ENCODE results near the gene USP17L5. TPM values are rescaled to one million over a fixed set of nuclear protein-coding genes. Genes with fewer than 3 reads are reported as not detected.
"Not testable (repeated sequence)": the region's sequence is repeated elsewhere in the genome, so short reads cannot be mapped to it uniquely, and the experiment has no call there.

The USP17L5 gene
- total and polyA plus RNA-seq, 3 donors from 2014 or later = not detected

GRCh38 chr4:9381012-9381534, 41.9 kb downstream of the USP17L5 start:
- H3K36me3 ChIP-seq (ENCODE audit: low read depth, missing control alignments); intact Hi-C loops (cut with DNase I; ENCODE audit: low total_unique reads); H3K27ac ChIP-seq; H3K9me3 ChIP-seq; H3K27me3 ChIP-seq; H3K4me1 ChIP-seq: not testable (repeated sequence)
- H3K4me3 ChIP-seq = peak overlapping the region; percentile 47
- 6 to 21% methylated on average over 2 to 29 of the region's 36 CpGs for WGBS, 2 donors
- peak; percentile 41 to 57 (median 55) for TF ChIP-seq CTCF (IDR thresholded peaks at IDR 0.05)
- DNase-seq = peak; percentile 62

GRCh38 chr4:9384126-9384525, 44.9 kb downstream of the USP17L5 start:
- Histone ChIP-seq H3K27ac (no peak overlapping the region), H3K9me3 (no peaks in the 10 kb centered on the region), H3K27me3 (no peaks in the 10 kb centered on the region), H3K4me1 (no peaks in the 10 kb centered on the region), H3K36me3 (ENCODE audit: low read depth, missing control alignments) (no peaks in the 10 kb centered on the region), H3K4me3 (no peak overlapping the region)
- 80 to 81% methylated on average over 1 of the region's 1 CpG for WGBS, 2 donors
- TF ChIP-seq CTCF (IDR thresholded peaks at IDR 0.05) = no peak
- TF ChIP-seq POLR2A (IDR thresholded peaks at IDR 0.05) = no peak
- intact Hi-C loops (cut with DNase I; ENCODE audit: low total_unique reads) = no loop called here
- no peak for DNase-seq

GRCh38 chr4:9389001-9389400, 49.8 kb downstream of the USP17L5 start:
- DNase-seq; H3K36me3 ChIP-seq (ENCODE audit: low read depth, missing control alignments); H3K4me1 ChIP-seq; H3K27me3 ChIP-seq; H3K4me3 ChIP-seq; H3K27ac ChIP-seq; H3K9me3 ChIP-seq; intact Hi-C loops (cut with DNase I; ENCODE audit: low total_unique reads): not testable (repeated sequence)
- WGBS, 2 donors = 49 to 73% methylated on average over 2 of the region's 2 CpGs

Other genes starting within 250 kb of the USP17L5 start
- not detected for gene FAM90A26, start 169.0 kb upstream of the USP17L5 start, total RNA-seq
- not detected for gene FAM90A26, start 169.0 kb upstream of the USP17L5 start, polyA plus RNA-seq (ENCODE audit: insufficient read depth, low read depth, low replicate concordance)
- gene USP17L10, start 128.7 kb upstream of the USP17L5 start, total RNA-seq = not detected
- gene USP17L10, start 128.7 kb upstream of the USP17L5 start, polyA plus RNA-seq (ENCODE audit: insufficient read depth, low read depth, low replicate concordance) = not detected
- not detected for gene USP17L11, start 124.0 kb upstream of the USP17L5 start, total RNA-seq
- not detected for gene USP17L11, start 124.0 kb upstream of the USP17L5 start, polyA plus RNA-seq (ENCODE audit: insufficient read depth, low read depth, low replicate concordance)
- not detected for gene USP17L12, start 119.3 kb upstream of the USP17L5 start, total RNA-seq
- not detected for gene USP17L12, start 119.3 kb upstream of the USP17L5 start, polyA plus RNA-seq (ENCODE audit: insufficient read depth, low read depth, low replicate concordance)
- gene USP17L13, start 114.5 kb upstream of the USP17L5 start, total RNA-seq = not detected
- not detected for gene USP17L13, start 114.5 kb upstream of the USP17L5 start, polyA plus RNA-seq (ENCODE audit: insufficient read depth, low read depth, low replicate concordance)
- not detected for gene USP17L15, start 105.0 kb upstream of the USP17L5 start, total RNA-seq
- not detected for gene USP17L15, start 105.0 kb upstream of the USP17L5 start, polyA plus RNA-seq (ENCODE audit: insufficient read depth, low read depth, low replicate concordance)
- not detected for gene USP17L17, start 95.5 kb upstream of the USP17L5 start, total RNA-seq
- gene USP17L17, start 95.5 kb upstream of the USP17L5 start, polyA plus RNA-seq (ENCODE audit: insufficient read depth, low read depth, low replicate concordance) = not detected
- gene USP17L18, start 90.8 kb upstream of the USP17L5 start, total RNA-seq = not detected
- gene USP17L18, start 90.8 kb upstream of the USP17L5 start, polyA plus RNA-seq (ENCODE audit: insufficient read depth, low read depth, low replicate concordance) = not detected
- not detected for gene USP17L19, start 86.0 kb upstream of the USP17L5 start, total RNA-seq
- gene USP17L19, start 86.0 kb upstream of the USP17L5 start, polyA plus RNA-seq (ENCODE audit: insufficient read depth, low read depth, low replicate concordance) = not detected
- not detected for gene USP17L20, start 81.3 kb upstream of the USP17L5 start, total RNA-seq
- gene USP17L20, start 81.3 kb upstream of the USP17L5 start, polyA plus RNA-seq (ENCODE audit: insufficient read depth, low read depth, low replicate concordance) = not detected
- gene USP17L21, start 76.5 kb upstream of the USP17L5 start, total RNA-seq = not detected
- not detected for gene USP17L21, start 76.5 kb upstream of the USP17L5 start, polyA plus RNA-seq (ENCODE audit: insufficient read depth, low read depth, low replicate concordance)
- gene USP17L22, start 71.8 kb upstream of the USP17L5 start, total RNA-seq = not detected
- not detected for gene USP17L22, start 71.8 kb upstream of the USP17L5 start, polyA plus RNA-seq (ENCODE audit: insufficient read depth, low read depth, low replicate concordance)
- not detected for gene USP17L24, start 14.2 kb upstream of the USP17L5 start, total RNA-seq
- gene USP17L24, start 14.2 kb upstream of the USP17L5 start, polyA plus RNA-seq (ENCODE audit: insufficient read depth, low read depth, low replicate concordance) = not detected
- not detected for gene USP17L25, start 9.5 kb upstream of the USP17L5 start, total RNA-seq
- gene USP17L25, start 9.5 kb upstream of the USP17L5 start, polyA plus RNA-seq (ENCODE audit: insufficient read depth, low read depth, low replicate concordance) = not detected
- not detected for gene USP17L26, start 4.7 kb upstream of the USP17L5 start, total RNA-seq
- not detected for gene USP17L26, start 4.7 kb upstream of the USP17L5 start, polyA plus RNA-seq (ENCODE audit: insufficient read depth, low read depth, low replicate concordance)
- gene USP17L27, start 4.7 kb downstream of the USP17L5 start, total RNA-seq = not detected
- not detected for gene USP17L27, start 4.7 kb downstream of the USP17L5 start, polyA plus RNA-seq (ENCODE audit: insufficient read depth, low read depth, low replicate concordance)
- gene USP17L28, start 9.5 kb downstream of the USP17L5 start, total RNA-seq = not detected
- gene USP17L28, start 9.5 kb downstream of the USP17L5 start, polyA plus RNA-seq (ENCODE audit: insufficient read depth, low read depth, low replicate concordance) = not detected
- gene USP17L29, start 14.2 kb downstream of the USP17L5 start, total RNA-seq = not detected
- not detected for gene USP17L29, start 14.2 kb downstream of the USP17L5 start, polyA plus RNA-seq (ENCODE audit: insufficient read depth, low read depth, low replicate concordance)
- not detected for gene USP17L30, start 23.7 kb downstream of the USP17L5 start, total RNA-seq
- not detected for gene USP17L30, start 23.7 kb downstream of the USP17L5 start, polyA plus RNA-seq (ENCODE audit: insufficient read depth, low read depth, low replicate concordance)
- gene DEFB131A, start 105.0 kb downstream of the USP17L5 start, total RNA-seq = not detected
- gene DEFB131A, start 105.0 kb downstream of the USP17L5 start, polyA plus RNA-seq (ENCODE audit: insufficient read depth, low read depth, low replicate concordance) = not detected

Measured in testis (tissue), 3 donors.